HepG2 (cell line): ENCODE data around the gene RNF222. TPM values are rescaled to one million over a fixed set of nuclear protein-coding genes. Genes with fewer than 3 reads are reported as not detected.

Source experiments
- ARID4A ChIP-seq: sonication (generic); formaldehyde crosslinking; IDR thresholded peaks from 2 replicates; pipeline ENCODE4 v1.5.0; 2020; ENCODE audit warnings: mild to moderate bottlenecking, missing genetic modification reagents, borderline replicate concordance
- ARNTL ChIP-seq: sonication (generic); formaldehyde crosslinking; IDR thresholded peaks from 2 replicates; pipeline ENCODE4 v1.4.0; 2020; ENCODE audit warnings: mild to moderate bottlenecking, missing genetic modification reagents
- ATF7-NPFF ChIP-seq: sonication (generic); formaldehyde crosslinking; IDR thresholded peaks from 2 replicates; pipeline ENCODE4 v1.8.1; 2023; ENCODE audit warnings: mild to moderate bottlenecking, low read depth, missing genetic modification reagents, moderate library complexity
- DZIP1 ChIP-seq: sonication (generic); formaldehyde crosslinking; IDR thresholded peaks from 2 replicates; pipeline ENCODE4 v1.5.0; 2020; ENCODE audit warnings: mild to moderate bottlenecking, missing genetic modification reagents
- ERF ChIP-seq: IDR thresholded peaks from 2 replicates; pipeline ENCODE4 v1.6.1; 2018; ENCODE audit warnings: missing biosample characterization, missing genetic modification reagents
- HCFC1 ChIP-seq: fragments of 150-350 bp; IDR thresholded peaks from 2 replicates; pipeline ENCODE4 v1.6.1; 2014; ENCODE audit warnings: low read depth, low read length
- HNF4A ChIP-seq: sonication (generic); formaldehyde crosslinking; IDR thresholded peaks from 2 replicates; pipeline ENCODE4 v1.4.0; 2020; ENCODE audit warnings: missing genetic modification reagents
- MAFK ChIP-seq, 2 experiments: IDR thresholded peaks in 1 of 2; conservative IDR thresholded peaks in 1 of 2; 2 replicates each; pipeline ENCODE4 v1.6.1; 2011; ENCODE audit warnings: improper control_type of control experiment in 2 of 2, low read length in 2 of 2
- MEIS1 ChIP-seq: sonication (generic); formaldehyde crosslinking; IDR thresholded peaks from 2 replicates; pipeline ENCODE4 v1.9.0; 2021; ENCODE audit warnings: mild to moderate bottlenecking, missing genetic modification reagents, moderate library complexity, borderline replicate concordance
- MXD4 ChIP-seq: IDR thresholded peaks from 2 replicates; pipeline ENCODE4 v1.6.1; 2016; ENCODE audit warnings: mild to moderate bottlenecking, missing biosample characterization, missing genetic modification reagents
- RFXAP ChIP-seq: sonication (generic); formaldehyde crosslinking; IDR thresholded peaks from 2 replicates; pipeline ENCODE4 v1.4.0; 2020; ENCODE audit warnings: missing genetic modification reagents, borderline replicate concordance
- SALL2 ChIP-seq: sonication (generic); formaldehyde crosslinking; IDR thresholded peaks from 2 replicates; pipeline ENCODE4 v1.8.1; 2023; ENCODE audit warnings: mild to moderate bottlenecking, missing genetic modification reagents, inconsistent platforms
- SNAI1 ChIP-seq: sonication (generic); formaldehyde crosslinking; IDR thresholded peaks from 2 replicates; pipeline ENCODE4 v1.5.0; 2020; ENCODE audit warnings: mild to moderate bottlenecking, missing genetic modification reagents, borderline replicate concordance
- THAP11 ChIP-seq: IDR thresholded peaks from 2 replicates; pipeline ENCODE4 v1.6.1; 2016; ENCODE audit warnings: missing biosample characterization, missing genetic modification reagents
- THAP7 ChIP-seq: sonication (generic); formaldehyde crosslinking; IDR thresholded peaks from 2 replicates; pipeline ENCODE4 v1.8.1; 2023; ENCODE audit warnings: mild to moderate bottlenecking, missing genetic modification reagents
- ZBTB21 ChIP-seq: sonication (generic); formaldehyde crosslinking; IDR thresholded peaks from 2 replicates; pipeline ENCODE4 v1.4.0; 2020; ENCODE audit warnings: missing genetic modification reagents
- ZBTB38 ChIP-seq: sonication (generic); formaldehyde crosslinking; IDR thresholded peaks from 2 replicates; pipeline ENCODE4 v1.5.1; 2020; ENCODE audit warnings: mild to moderate bottlenecking, missing genetic modification reagents
- ZMYM3 ChIP-seq: sonication (generic); formaldehyde crosslinking; IDR thresholded peaks from 2 replicates; pipeline ENCODE4 v1.5.1; 2020; ENCODE audit warnings: mild to moderate bottlenecking, missing genetic modification reagents
- ZNF496 ChIP-seq: sonication (generic); formaldehyde crosslinking; IDR thresholded peaks from 2 replicates; pipeline ENCODE4 v1.8.1; 2023; ENCODE audit warnings: mild to moderate bottlenecking, moderate library complexity, missing genetic modification reagents; ENCODE audit not compliant: insufficient replicate concordance
- ZNF512B ChIP-seq: sonication (generic); formaldehyde crosslinking; IDR thresholded peaks from 2 replicates; pipeline ENCODE4 v1.5.1; 2020; ENCODE audit warnings: missing genetic modification reagents, mild to moderate bottlenecking, borderline replicate concordance
- ZNF605 ChIP-seq: sonication (generic); formaldehyde crosslinking; IDR thresholded peaks from 2 replicates; pipeline ENCODE4 v1.8.0; 2022; ENCODE audit warnings: mild to moderate bottlenecking, missing genetic modification reagents
- polyA plus RNA-seq, 8 experiments: library from polyadenylated mRNA; depleted of rRNA in 3 of 8; stranded (reverse) in 7 of 8; unstranded in 1 of 8; fragments of >200 nt; fragmentation: Illumina TruSeq in 4 of 8; extraction: Trizol in 4 of 8; gene quantifications; 2 replicates each; pipeline versions ENCODE4 v1.2.1 to v1.2.3, GENCODE V29; 2011 to 2016; ENCODE audit warnings: low read depth in 4 of 8, missing spikeins in 1 of 8, mixed read lengths in 1 of 8; ENCODE audit not compliant: insufficient read depth in 1 of 8
- total RNA-seq, 5 experiments: library from RNA; depleted of rRNA; stranded (reverse); fragments of >200 nt; fragmentation: Illumina TruSeq; extraction: Trizol; gene quantifications; 2 replicates each; pipeline ENCODE4 v1.2.3, GENCODE V29; 2016; ENCODE audit warnings: low read depth in 1 of 5

The RNF222 gene
- total and polyA plus RNA-seq, 2 of the 13 experiments (the other 11 are each of a cell fraction or from before 2014, with no cell fraction given): not detected

GRCh38 chr17:8417806-8418205 lies 20.2 kb upstream of the RNF222 start (continued):
- TF ChIP-seq ZBTB21 (CRISPR knock-in tag) (no peak), RFXAP (CRISPR knock-in tag) (no peak), ARID4A (CRISPR knock-in tag) (peak; percentile 20; the same call in 1 of the 2 replicates), MEIS1 (CRISPR knock-in tag) (no peak), SNAI1 (CRISPR knock-in tag) (no peak), MXD4 (CRISPR knock-in tag) (no peak), THAP7 (CRISPR knock-in tag) (no peak), ZNF496 (CRISPR knock-in tag) (no peak), ARNTL (0 out of 2 replicates have a peak, but pooled peaks have one; percentile 25), ZBTB38 (CRISPR knock-in tag) (no peak), ERF (0 out of 2 replicates have a peak, but pooled peaks have one; percentile 15), ZNF512B (CRISPR knock-in tag) (no peak), ZNF605 (CRISPR knock-in tag) (no peak), THAP11 (CRISPR knock-in tag) (peak; percentile 50; the same call in 1 of the 2 replicates), DZIP1 (CRISPR knock-in tag) (no peak), SALL2 (CRISPR knock-in tag) (no peak), MAFK (conservative IDR thresholded peaks at IDR 0.05 in 1 of 2, IDR thresholded peaks at IDR 0.05 in 1 of 2; ENCODE audit: low read length in 2 of 2) (no peak), ZMYM3 (CRISPR knock-in tag) (no peak), HNF4A (CRISPR knock-in tag) (peak; percentile 54; the same call in 1 of the 2 replicates), HCFC1 (no peak), ATF7-NPFF (CRISPR knock-in tag) (no peak)
